ENCODE data around the gene CEMIP.

- TF ChIP-seq CTCF (conservative IDR thresholded peaks at IDR 0.05; ENCODE audit: low read depth, low read length) (no peak), EZH2 (IDR thresholded peaks at IDR 0.05; ENCODE audit: low read length, unreplicated experiment) (no peak)
Observed at GRCh38 chr15:80885016-80885579, 105.9 kb downstream of the CEMIP start.

Data from PC-3 (cell line).